KMS-11 (cell line): Measurements from ENCODE around the gene FHAD1.

Source experiments
- H2AFZ ChIP-seq: fragments of 200-600 bp; sonication (generic); 2 replicates; pipeline ENCODE4 v1.6.1; 2016; ENCODE audit warnings: antibody characterized with exemption, mixed run types, low read depth
- H3K27ac ChIP-seq: fragments of 200-600 bp; sonication (generic); 2 replicates; pipeline ENCODE4 v1.6.1; 2016; ENCODE audit warnings: mild to moderate bottlenecking, mixed run types
- H3K27me3 ChIP-seq: fragments of 200-600 bp; sonication (generic); 2 replicates; pipeline ENCODE4 v1.6.1; 2017; ENCODE audit warnings: mild to moderate bottlenecking, low read depth, mixed run types, moderate library complexity; ENCODE audit not compliant: insufficient read depth
- H3K36me3 ChIP-seq: fragments of 200-600 bp; sonication (generic); 2 replicates; pipeline ENCODE4 v1.6.1; 2017; ENCODE audit warnings: mild to moderate bottlenecking, mixed run types; ENCODE audit not compliant: insufficient read depth
- H3K4me1 ChIP-seq: fragments of 200-600 bp; sonication (generic); 2 replicates; pipeline ENCODE4 v1.6.1; 2016; ENCODE audit warnings: mild to moderate bottlenecking, low read depth, mixed run types; ENCODE audit not compliant: poor library complexity, severe bottlenecking
- H3K4me2 ChIP-seq: fragments of 200-600 bp; sonication (generic); 2 replicates; pipeline ENCODE4 v1.7.0; 2016; ENCODE audit warnings: mild to moderate bottlenecking, mixed run types
- H3K4me3 ChIP-seq: fragments of 200-600 bp; sonication (generic); IDR thresholded peaks from 2 replicates; pipeline ENCODE4 v1.6.1; 2017; ENCODE audit warnings: low read depth, low read length, mixed read lengths; ENCODE audit not compliant: insufficient read depth
- H3K79me2 ChIP-seq: fragments of 200-600 bp; sonication (generic); 2 replicates; pipeline ENCODE4 v1.6.1; 2016; ENCODE audit warnings: low read depth, mixed run types; ENCODE audit not compliant: insufficient read depth
- H3K9ac ChIP-seq: fragments of 200-600 bp; sonication (generic); 2 replicates; pipeline ENCODE4 v1.6.1; 2016; ENCODE audit warnings: mild to moderate bottlenecking, mixed run types
- H4K20me1 ChIP-seq: fragments of 200-600 bp; sonication (generic); 2 replicates; pipeline ENCODE4 v1.6.1; 2016; ENCODE audit warnings: mild to moderate bottlenecking, mixed run types; ENCODE audit not compliant: insufficient read depth
- TF ChIP-seq, protein P1 (sequence below): fragments of 200-600 bp; sonication (generic); conservative IDR thresholded peaks from 2 replicates; pipeline ENCODE4 v1.6.1; 2017; ENCODE audit warnings: low read depth, mild to moderate bottlenecking, antibody characterized with exemption, low read length, moderate library complexity, mixed read lengths

The FHAD1 gene

DNA sequence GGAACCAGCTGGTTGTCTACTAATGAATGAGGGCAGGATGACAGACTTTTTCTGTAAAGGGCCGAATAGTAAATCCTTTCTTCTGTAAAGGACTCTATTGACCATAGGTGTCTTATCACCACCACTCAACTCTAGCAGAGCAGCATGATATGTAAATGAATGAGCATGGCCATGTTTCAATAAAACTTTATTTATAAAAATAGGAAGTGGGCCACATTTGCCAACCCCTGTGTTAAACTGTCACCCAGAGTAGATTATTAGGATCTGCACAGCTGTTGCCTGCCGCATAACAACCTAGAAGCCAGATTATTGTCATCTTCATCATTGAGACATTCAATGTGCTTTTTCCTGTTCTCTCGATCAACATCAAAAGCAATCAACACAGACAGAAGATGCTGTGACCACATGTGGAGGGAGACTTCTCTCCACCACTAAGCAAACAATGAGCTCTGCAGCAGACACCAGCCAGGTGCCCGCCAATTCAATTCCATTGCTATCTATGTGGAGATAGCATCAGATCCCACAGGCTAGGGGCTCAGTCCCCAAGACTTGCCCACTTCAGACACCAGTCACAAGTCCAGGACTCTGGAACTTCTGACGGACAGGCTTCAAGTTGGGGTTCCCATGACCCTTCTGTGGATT, 155.9 kb downstream of the FHAD1 start:
- no peaks in the 10 kb centered on the region for H3K4me1 ChIP-seq
- TF ChIP-seq, protein P1, sequence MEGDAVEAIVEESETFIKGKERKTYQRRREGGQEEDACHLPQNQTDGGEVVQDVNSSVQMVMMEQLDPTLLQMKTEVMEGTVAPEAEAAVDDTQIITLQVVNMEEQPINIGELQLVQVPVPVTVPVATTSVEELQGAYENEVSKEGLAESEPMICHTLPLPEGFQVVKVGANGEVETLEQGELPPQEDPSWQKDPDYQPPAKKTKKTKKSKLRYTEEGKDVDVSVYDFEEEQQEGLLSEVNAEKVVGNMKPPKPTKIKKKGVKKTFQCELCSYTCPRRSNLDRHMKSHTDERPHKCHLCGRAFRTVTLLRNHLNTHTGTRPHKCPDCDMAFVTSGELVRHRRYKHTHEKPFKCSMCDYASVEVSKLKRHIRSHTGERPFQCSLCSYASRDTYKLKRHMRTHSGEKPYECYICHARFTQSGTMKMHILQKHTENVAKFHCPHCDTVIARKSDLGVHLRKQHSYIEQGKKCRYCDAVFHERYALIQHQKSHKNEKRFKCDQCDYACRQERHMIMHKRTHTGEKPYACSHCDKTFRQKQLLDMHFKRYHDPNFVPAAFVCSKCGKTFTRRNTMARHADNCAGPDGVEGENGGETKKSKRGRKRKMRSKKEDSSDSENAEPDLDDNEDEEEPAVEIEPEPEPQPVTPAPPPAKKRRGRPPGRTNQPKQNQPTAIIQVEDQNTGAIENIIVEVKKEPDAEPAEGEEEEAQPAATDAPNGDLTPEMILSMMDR: no peak
- H3K4me3 ChIP-seq: no peak overlapping the region
- no peaks in the 10 kb centered on the region for H3K79me2 ChIP-seq
- no peak overlapping the region for H3K4me2 ChIP-seq
- no peak overlapping the region for H2AFZ ChIP-seq
- H3K27me3 ChIP-seq: 0 out of 2 replicates have a peak, but pooled peaks cover 4% of the 10 kb centered on the region
- no peak overlapping the region for H3K9ac ChIP-seq
- H3K27ac ChIP-seq: no peak overlapping the region
- H4K20me1 ChIP-seq: no peaks in the 10 kb centered on the region
- H3K36me3 ChIP-seq: no peaks in the 10 kb centered on the region

DNA sequence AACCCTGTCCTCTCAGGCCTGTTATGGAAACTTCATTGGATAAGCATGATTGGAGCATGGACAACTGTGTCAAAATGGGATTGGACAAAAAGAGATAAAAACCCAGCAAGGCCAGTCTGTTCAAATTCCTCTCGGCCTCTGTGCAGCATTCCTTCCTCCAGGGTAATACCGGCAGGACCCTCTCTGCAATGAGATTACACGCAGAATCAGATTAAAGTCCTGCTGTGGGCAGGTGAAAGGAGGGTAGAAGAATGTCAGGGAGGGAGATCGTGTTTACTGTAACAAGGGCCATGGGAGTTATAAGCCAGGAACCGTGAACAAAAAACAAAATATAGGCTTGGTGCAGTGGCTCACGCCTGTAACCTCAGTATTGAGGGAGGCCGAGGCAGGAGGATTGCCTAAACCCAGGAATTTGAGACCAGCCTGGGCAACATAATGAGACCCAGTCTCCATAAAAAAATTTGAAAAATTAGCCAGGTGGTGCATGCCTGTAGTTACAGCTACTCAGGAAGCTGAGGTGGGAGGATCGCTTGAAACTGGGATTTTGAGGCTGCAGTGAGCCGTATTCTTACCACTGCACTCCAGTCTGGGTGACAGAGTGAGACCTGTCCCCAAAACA, 157.0 kb downstream of the FHAD1 start:
- Histone ChIP-seq H3K27ac (no peak overlapping the region), H3K9ac (no peak overlapping the region), H2AFZ (no peak overlapping the region), H3K4me3 (no peak overlapping the region), H3K79me2 (no peaks in the 10 kb centered on the region), H3K4me1 (peaks cover 3% of the 10 kb centered on the region), H3K27me3 (peaks cover 9% of the 10 kb centered on the region; the same call in 1 of the 2 replicates), H3K36me3 (no peaks in the 10 kb centered on the region), H3K4me2 (no peak overlapping the region), H4K20me1 (no peaks in the 10 kb centered on the region)
- TF ChIP-seq, protein P1: no peak

DNA sequence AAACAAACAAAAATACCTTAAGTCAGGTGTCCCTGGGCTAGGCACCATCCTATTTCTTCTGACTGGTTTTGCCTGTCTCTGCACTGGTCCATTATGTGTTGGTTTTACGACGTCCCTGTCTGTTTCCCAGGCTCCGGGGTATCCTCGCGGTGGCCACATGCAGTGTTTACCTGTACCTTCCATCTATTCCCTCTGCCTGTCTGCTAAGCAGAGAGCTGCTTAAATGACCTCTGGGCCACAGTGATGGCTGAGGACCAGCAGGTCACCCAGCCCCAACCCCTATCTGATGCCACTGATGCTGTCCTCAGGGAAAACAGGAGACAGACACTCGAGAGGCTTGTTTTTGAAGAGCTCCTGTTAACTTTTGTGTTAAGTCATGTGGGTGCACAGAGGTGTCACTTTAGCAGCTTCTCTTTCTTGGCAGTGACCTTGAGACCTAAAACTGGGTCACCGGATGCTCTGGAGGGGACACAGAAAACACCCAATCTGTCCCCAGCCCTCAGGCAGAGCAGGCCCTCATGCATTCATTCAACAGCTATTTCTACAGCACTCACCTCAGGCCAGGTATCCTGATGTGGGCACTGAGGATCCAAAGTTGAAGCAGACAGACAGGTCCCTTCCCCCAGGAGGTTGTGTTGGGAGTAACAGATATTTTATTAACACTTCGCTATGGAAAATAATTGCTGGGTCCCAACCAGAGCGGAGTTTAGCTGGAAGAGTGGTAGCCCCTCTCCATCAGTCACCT, 158.3 kb downstream of the FHAD1 start:
- Histone ChIP-seq H3K79me2 (no peaks in the 10 kb centered on the region), H3K4me3 (no peak overlapping the region), H3K4me2 (no peak overlapping the region), H3K4me1 (peaks cover 5% of the 10 kb centered on the region), H4K20me1 (no peaks in the 10 kb centered on the region), H2AFZ (no peak overlapping the region), H3K27ac (no peak overlapping the region), H3K27me3 (peaks cover 9% of the 10 kb centered on the region; the same call in 1 of the 2 replicates), H3K36me3 (no peaks in the 10 kb centered on the region), H3K9ac (no peak overlapping the region)
- TF ChIP-seq, protein P1: no peak

DNA sequence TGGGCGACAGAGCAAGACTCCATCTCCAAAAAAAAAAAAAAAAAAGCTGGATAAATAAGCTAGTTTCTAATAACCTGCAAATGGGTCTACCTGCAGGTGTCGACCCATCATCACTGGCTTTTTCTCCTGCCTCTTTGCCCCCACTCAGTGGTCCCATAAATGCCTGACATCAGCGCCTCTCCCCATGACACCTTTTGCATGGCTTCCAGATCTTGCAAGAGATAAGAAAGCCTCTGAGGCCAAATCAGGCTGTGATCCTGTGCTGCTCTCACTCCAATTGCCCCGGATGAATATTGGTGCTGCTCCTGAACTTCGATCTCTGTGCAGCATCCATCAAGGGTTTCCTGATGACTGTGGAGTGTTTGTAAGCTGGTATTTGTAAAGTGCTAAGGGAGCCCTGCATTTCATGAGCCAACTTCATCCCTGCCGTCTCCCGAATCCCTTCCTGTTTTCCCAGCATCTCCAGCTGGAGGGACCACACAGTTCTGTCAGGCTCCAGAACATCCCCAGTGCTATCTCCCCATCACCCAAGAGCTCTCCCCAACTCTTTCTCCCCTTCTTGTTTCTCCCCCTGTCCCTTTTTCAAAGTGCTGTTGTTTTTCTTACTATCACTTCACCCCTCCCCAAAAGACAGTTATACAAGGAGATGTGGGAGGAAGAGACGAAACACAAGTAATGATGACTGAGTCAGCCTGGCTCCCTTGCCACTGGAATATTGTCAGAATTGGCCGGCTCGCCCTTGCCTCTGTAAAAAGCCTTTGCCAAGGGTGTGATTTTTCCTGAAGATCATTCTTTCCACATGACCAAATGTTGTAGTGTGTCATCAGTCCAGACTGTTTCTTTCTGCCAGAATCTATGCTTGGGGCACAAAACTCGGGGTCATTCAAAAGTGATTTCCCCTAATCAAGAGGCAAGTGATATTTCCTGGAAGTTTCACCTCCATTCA, 159.9 kb downstream of the FHAD1 start:
- no peak overlapping the region for H3K27ac ChIP-seq
- TF ChIP-seq, protein P1: no peak
- H3K9ac ChIP-seq: no peak overlapping the region
- no peaks in the 10 kb centered on the region for H4K20me1 ChIP-seq
- H2AFZ ChIP-seq: no peak overlapping the region
- H3K27me3 ChIP-seq: peaks cover 9% of the 10 kb centered on the region; the same call in 1 of the 2 replicates
- H3K79me2 ChIP-seq: no peaks in the 10 kb centered on the region; the same call in 1 of the 2 replicates
- H3K36me3 ChIP-seq: no peaks in the 10 kb centered on the region
- no peak overlapping the region for H3K4me3 ChIP-seq
- no peak overlapping the region for H3K4me2 ChIP-seq
- H3K4me1 ChIP-seq: peaks cover 5% of the 10 kb centered on the region
